Activated CD4-positive, alpha-beta T cell treated with anti-CD3 and anti-CD28 coated beads, Interleukin-2, amount 10 ng/mL, durations not matched to agents 7 days and 5 days (primary cell): ENCODE data around the gene SH3BP5. TPM values are rescaled to one million over a fixed set of nuclear protein-coding genes. Genes with fewer than 3 reads are reported as not detected.

Source experiments
- CTCF ChIA-PET: fragments of 350-600 bp; sonication (Branson Sonifier 250); formaldehyde crosslinking; loops from one replicate; lab custom pipeline; 2021; ENCODE audit warnings: antibody characterized with exemption; lab: Charles Lee
- POLR2A ChIA-PET: fragments of 350-600 bp; sonication (Branson Sonifier 250); formaldehyde crosslinking; loops from one replicate; lab custom pipeline; 2021; ENCODE audit warnings: antibody characterized with exemption; lab: Charles Lee
- DNase-seq: peaks from one replicate; pipeline ENCODE4 v3.0.0-alpha.2; 2020
- H3K27ac Mint-ChIP-seq: one replicate; pipeline ENCODE4 v1.8.0; 2021; ENCODE audit warnings: mild to moderate bottlenecking, moderate library complexity, mixed read lengths
- H3K27me3 Mint-ChIP-seq: one replicate; pipeline ENCODE4 v1.8.0; 2021; ENCODE audit warnings: mixed read lengths
- H3K36me3 Mint-ChIP-seq: one replicate; pipeline ENCODE4 v1.8.0; 2021; ENCODE audit warnings: low read depth, mixed read lengths
- H3K4me1 Mint-ChIP-seq: one replicate; pipeline ENCODE4 v1.8.0; 2021; ENCODE audit warnings: mixed read lengths
- H3K4me3 Mint-ChIP-seq: one replicate; pipeline ENCODE4 v1.8.0; 2021; ENCODE audit warnings: mild to moderate bottlenecking, moderate library complexity, mixed read lengths
- H3K9me3 Mint-ChIP-seq: one replicate; pipeline ENCODE4 v1.8.0; 2021; ENCODE audit warnings: mixed read lengths
- total RNA-seq, 2 experiments: library from RNA; stranded (reverse); gene quantifications; one replicate each; pipeline ENCODE4 v1.2.3, GENCODE V29; 2021

The SH3BP5 gene
- total RNA-seq, 2 experiments from 2014 or later: 33.8 to 38.2 TPM

- CTCF ChIA-PET: interaction anchor here (0.6 to 6.4 kb wide), 6 partner anchors 11 to 124 kb away, joined by 3 to 60 read pairs (median 6); no protein-coding TSS in a partner anchor
- peaks cover 6% of the 10 kb centered on the region for H3K27me3 Mint-ChIP-seq
- peak overlapping the region; percentile 80 for H3K4me3 Mint-ChIP-seq
- POLR2A ChIA-PET: no interaction called here
- H3K27ac Mint-ChIP-seq: peak overlapping the region; percentile 46
- H3K4me1 Mint-ChIP-seq: peaks cover 66% of the 10 kb centered on the region
- H3K9me3 Mint-ChIP-seq: no peaks in the 10 kb centered on the region
- DNase-seq: no peak
- H3K36me3 Mint-ChIP-seq: peaks cover 42% of the 10 kb centered on the region
These were observed 1.2 kb downstream of the SH3BP5 start for GRCh38 chr3:15331072-15331605.

- Mint-ChIP-seq H3K4me1 (peaks cover 75% of the 10 kb centered on the region), H3K4me3 (peak overlapping the region; percentile 80), H3K9me3 (no peaks in the 10 kb centered on the region), H3K27ac (no peak overlapping the region), H3K27me3 (peaks cover 6% of the 10 kb centered on the region), H3K36me3 (peaks cover 45% of the 10 kb centered on the region)
- ChIA-PET POLR2A (no interaction called here), CTCF (interaction anchor here (0.7 to 6.4 kb wide), 6 partner anchors 10 to 62 kb away, joined by 4 to 60 read pairs (median 6); no protein-coding TSS in a partner anchor)
- DNase-seq: no peak
These were observed 2.3 kb downstream of the SH3BP5 start for GRCh38 chr3:15330031-15330596.

GRCh38 chr3:15329046-15330005 lies 3.1 kb downstream of the SH3BP5 start:
- no peak for DNase-seq
- Mint-ChIP-seq H3K4me1 (peaks cover 75% of the 10 kb centered on the region), H3K4me3 (no peak overlapping the region), H3K36me3 (peaks cover 47% of the 10 kb centered on the region), H3K27ac (no peak overlapping the region), H3K27me3 (peaks cover 6% of the 10 kb centered on the region), H3K9me3 (no peaks in the 10 kb centered on the region)
- ChIA-PET CTCF (interaction anchor here (0.7 to 6.4 kb wide), 7 partner anchors 9 to 61 kb away, joined by 3 to 60 read pairs (median 5); no protein-coding TSS in a partner anchor), POLR2A (no interaction called here)

- H3K27ac Mint-ChIP-seq: peak overlapping the region; percentile 39
- H3K36me3 Mint-ChIP-seq: peaks cover 57% of the 10 kb centered on the region
- CTCF ChIA-PET: interaction anchor here (1.1 to 2.9 kb wide), 4 partner anchors 11 to 68 kb away, joined by 3 to 8 read pairs (median 5); no protein-coding TSS in a partner anchor
- no peak overlapping the region for H3K4me3 Mint-ChIP-seq
- H3K9me3 Mint-ChIP-seq: no peaks in the 10 kb centered on the region
- POLR2A ChIA-PET: no interaction called here
- peak; percentile 36 for DNase-seq
- H3K27me3 Mint-ChIP-seq: peaks cover 6% of the 10 kb centered on the region
- peaks cover 68% of the 10 kb centered on the region for H3K4me1 Mint-ChIP-seq
These were observed 4.4 kb downstream of the SH3BP5 start for GRCh38 chr3:15327941-15328340.

GRCh38 chr3:15326673-15327072 lies 5.7 kb downstream of the SH3BP5 start:
- Mint-ChIP-seq H3K9me3 (no peaks in the 10 kb centered on the region), H3K4me1 (peaks cover 62% of the 10 kb centered on the region), H3K4me3 (no peak overlapping the region), H3K36me3 (peaks cover 60% of the 10 kb centered on the region), H3K27ac (no peak overlapping the region), H3K27me3 (peaks cover 6% of the 10 kb centered on the region)
- CTCF ChIA-PET: interaction anchor here (2.4 kb wide), 1 partner anchor 10 kb away, joined by 7 read pairs; no protein-coding TSS in a partner anchor
- DNase-seq: no peak
- POLR2A ChIA-PET: no interaction called here

- peaks cover 60% of the 10 kb centered on the region for H3K36me3 Mint-ChIP-seq
- no peak overlapping the region for H3K4me3 Mint-ChIP-seq
- peaks cover 4% of the 10 kb centered on the region for H3K27me3 Mint-ChIP-seq
- no peak overlapping the region for H3K27ac Mint-ChIP-seq
- POLR2A ChIA-PET: interaction anchor here (0.6 kb wide), 1 partner anchor 13 kb away, joined by 3 read pairs; no protein-coding TSS in a partner anchor
- H3K4me1 Mint-ChIP-seq: peaks cover 62% of the 10 kb centered on the region
- no peak for DNase-seq
- CTCF ChIA-PET: interaction anchor here (0.7 to 2.4 kb wide), 3 partner anchors 9 to 50 kb away, joined by 3 to 7 read pairs (median 4); no protein-coding TSS in a partner anchor
- H3K9me3 Mint-ChIP-seq: no peaks in the 10 kb centered on the region
These were observed 6.3 kb downstream of the SH3BP5 start for GRCh38 chr3:15326037-15326436.

- H3K4me1 Mint-ChIP-seq: peaks cover 62% of the 10 kb centered on the region
- ChIA-PET CTCF (interaction anchor here (0.8 to 3.1 kb wide), 3 partner anchors 8 to 37 kb away, joined by 3 to 13 read pairs (median 3); partner anchors contain the start of gene SH3BP5), POLR2A (no interaction called here)
- H3K4me3 Mint-ChIP-seq: no peak overlapping the region
- no peaks in the 10 kb centered on the region for H3K27me3 Mint-ChIP-seq
- no peak for DNase-seq
- no peaks in the 10 kb centered on the region for H3K9me3 Mint-ChIP-seq
- peaks cover 59% of the 10 kb centered on the region for H3K36me3 Mint-ChIP-seq
- peak overlapping the region; percentile 64 for H3K27ac Mint-ChIP-seq
These were observed 7.2 kb downstream of the SH3BP5 start for GRCh38 chr3:15325228-15325627.

- Mint-ChIP-seq H3K4me3 (no peak overlapping the region), H3K9me3 (no peaks in the 10 kb centered on the region), H3K27ac (no peak overlapping the region), H3K27me3 (no peaks in the 10 kb centered on the region), H3K36me3 (peaks cover 50% of the 10 kb centered on the region), H3K4me1 (peaks cover 62% of the 10 kb centered on the region)
- no peak for DNase-seq
- CTCF ChIA-PET: interaction anchor here (0.6 to 3.1 kb wide), 8 partner anchors 9 to 56 kb away, joined by 3 to 13 read pairs (median 3); partner anchors contain the start of gene SH3BP5
- POLR2A ChIA-PET: no interaction called here
These were observed 8.0 kb downstream of the SH3BP5 start for GRCh38 chr3:15324379-15324808.

GRCh38 chr3:15323063-15323462 lies 9.3 kb downstream of the SH3BP5 start:
- Mint-ChIP-seq H3K4me1 (peaks cover 54% of the 10 kb centered on the region), H3K27me3 (no peaks in the 10 kb centered on the region), H3K9me3 (no peaks in the 10 kb centered on the region), H3K4me3 (no peak overlapping the region), H3K36me3 (peaks cover 42% of the 10 kb centered on the region), H3K27ac (no peak overlapping the region)
- no peak for DNase-seq
- ChIA-PET CTCF (interaction anchor here (0.8 to 3.1 kb wide), 4 partner anchors 10 to 91 kb away, joined by 3 to 13 read pairs (median 3); partner anchors contain the start of gene SH3BP5), POLR2A (no interaction called here)

GRCh38 chr3:15321349-15321748 lies 11.0 kb downstream of the SH3BP5 start:
- Mint-ChIP-seq H3K27ac (no peak overlapping the region), H3K4me1 (peaks cover 46% of the 10 kb centered on the region)

GRCh38 chr3:15319575-15319974 lies 12.8 kb downstream of the SH3BP5 start:
- Mint-ChIP-seq H3K36me3 (peaks cover 27% of the 10 kb centered on the region), H3K4me3 (no peak overlapping the region), H3K4me1 (peaks cover 48% of the 10 kb centered on the region), H3K27ac (no peak overlapping the region), H3K9me3 (no peaks in the 10 kb centered on the region), H3K27me3 (no peaks in the 10 kb centered on the region)
- ChIA-PET POLR2A (no interaction called here), CTCF (interaction anchor here (0.6 to 2.2 kb wide), 9 partner anchors 10 to 57 kb away, joined by 3 to 12 read pairs (median 4); partner anchors contain the start of gene SH3BP5)
- no peak for DNase-seq

More at GRCh38 chr3:15321349-15321748, 11.0 kb downstream of the SH3BP5 start:
- Mint-ChIP-seq H3K9me3 (no peaks in the 10 kb centered on the region), H3K4me3 (no peak overlapping the region), H3K36me3 (peaks cover 29% of the 10 kb centered on the region), H3K27me3 (no peaks in the 10 kb centered on the region)
- DNase-seq: no peak
- ChIA-PET CTCF (interaction anchor here (0.6 to 2.2 kb wide), 8 partner anchors 9 to 1233 kb away, joined by 4 to 12 read pairs (median 5); partner anchors contain the start of gene SH3BP5), POLR2A (interaction anchor here (0.7 kb wide), 1 partner anchor 34 kb away, joined by 9 read pairs; no protein-coding TSS in a partner anchor)

GRCh38 chr3:15319136-15319535 lies 13.2 kb downstream of the SH3BP5 start:
- DNase-seq: no peak
- Mint-ChIP-seq H3K36me3 (peaks cover 23% of the 10 kb centered on the region), H3K27me3 (no peaks in the 10 kb centered on the region), H3K27ac (no peak overlapping the region), H3K4me3 (no peak overlapping the region), H3K9me3 (no peaks in the 10 kb centered on the region), H3K4me1 (peaks cover 52% of the 10 kb centered on the region)
- POLR2A ChIA-PET: no interaction called here
- CTCF ChIA-PET: interaction anchor here (0.6 to 2.2 kb wide), 6 partner anchors 10 to 57 kb away, joined by 3 to 8 read pairs (median 4); no protein-coding TSS in a partner anchor
